Adrenal gland (tissue), 12 donors: ENCODE data around the gene MYPN. TPM values are rescaled to one million over a fixed set of nuclear protein-coding genes. Genes with fewer than 3 reads are reported as not detected.

Experiments
- DNase-seq, 7 donors: peaks; one replicate each; pipeline ENCODE4 v3.0.0-alpha.2; 2019 to 2020
- H3K27ac ChIP-seq, 5 donors: fragments of 200-600 bp; sonication (generic) in 4 of 5; 1 replicate in 3 of 5; 2 replicates in 2 of 5; pipeline versions ENCODE4 v1.5.1 to v1.8.0; 2016 to 2020; ENCODE audit warnings: mild to moderate bottlenecking in 1 of 5
- H3K27me3 ChIP-seq: fragments of 200-600 bp; 2 replicates; pipeline ENCODE4 v1.8.0; 2021
- H3K36me3 ChIP-seq, 2 donors: fragments of 200-600 bp; replicated peaks in 1 of 2; 1 replicate in 1 of 2; 2 replicates in 1 of 2; pipeline versions ENCODE4 v1.5.1 to v1.8.0; 2018 to 2022
- H3K4me1 ChIP-seq, 2 donors: fragments of 200-600 bp; replicated peaks in 1 of 2; 1 replicate in 1 of 2; 2 replicates in 1 of 2; pipeline versions ENCODE4 v1.5.1 to v1.8.0; 2018 to 2021
- H3K4me3 ChIP-seq, 4 donors: fragments of 200-600 bp; sonication (generic) in 3 of 4; one replicate each; pipeline ENCODE4 v1.5.1; 2016 to 2018
- H3K9me3 ChIP-seq, 3 donors: fragments of 200-600 bp; sonication (generic) in 1 of 3; replicated peaks in 1 of 3; 1 replicate in 2 of 3; 2 replicates in 1 of 3; pipeline versions ENCODE4 v1.5.1 to v1.8.0; 2016 to 2021
- POLR2A ChIP-seq, 2 donors: fragments of 450-650 bp; IDR thresholded peaks; one replicate each; pipeline ENCODE4 v1.6.1; 2017; ENCODE audit warnings: antibody characterized with exemption in 2 of 2, mild to moderate bottlenecking in 2 of 2, moderate library complexity in 1 of 2
- WGBS, 4 donors: extraction: QIAGEN DNeasy Blood & Tissue Kit in 2 of 4; methylation state at CpG; one replicate each; pipeline versions ENCODE4 v1.1.5 to v1.1.7; 2013 to 2017; 5-methylcytosine and 5-hydroxymethylcytosine counted together
- intact Hi-C, 2 donors: fragments of 100-400 bp; cut with DNase I; formaldehyde crosslinking; loops; one replicate each; pipeline versions ENCODE4 v1.14.1 to v1.15.0; 2022 to 2023
- polyA plus RNA-seq, 3 donors: library from polyadenylated mRNA; stranded (reverse); fragments of 200-250 nt in 2 of 3; fragments of 350-450 nt in 1 of 3; fragmentation: Illumina TruSeq in 1 of 3; extraction: RNeasy Lipid Tissue Mini Kit (QIAGEN cat#74804) in 1 of 3; gene quantifications; one replicate each; pipeline ENCODE4 v1.2.3, GENCODE V29; 2013 to 2014
- total RNA-seq, 9 donors: library from RNA; depleted of rRNA in 4 of 9; stranded (reverse); fragments of >200 nt in 4 of 9; fragments of 120-200 nt in 1 of 9; fragmentation: NEBNext Ultra II Directional in 1 of 9; extraction: Animal tissue kit (Norgen Biotek cat#: 25700) in 1 of 9; gene quantifications; one replicate each; pipeline versions ENCODE4 v1.1.0 to v1.2.4, GENCODE V29; 2013 to 2023
- TF ChIP-seq, protein P1 (sequence below), 6 experiments: fragments of 450-650 bp in 4 of 6; fragments of 200-600 bp in 2 of 6; sonication (generic) in 1 of 6; IDR thresholded peaks; 1 replicate in 5 of 6; 2 replicates in 1 of 6; pipeline versions ENCODE4 v1.5.1 to v1.8.0; 2016 to 2021; ENCODE audit warnings: antibody characterized with exemption in 6 of 6, mild to moderate bottlenecking in 2 of 6, moderate library complexity in 1 of 6
- donor health status: healthy with polysubstance abuse.
- donor health status: Bipolar disorder and iron deficiency.
- donor health status: DM: yes; HTN: yes; CAD: no.
- donor health status: DM: no; HTN: no; CAD: no.
- donor health status: DM: no; HTN: no; CAD: no.
- donor health status: DM: yes; HTN: yes; CAD: no.

Gene MYPN
- total and polyA plus RNA-seq, 12 donors: 0.10 to 1.9 (median 0.31) TPM; not detected in 2

DNA sequence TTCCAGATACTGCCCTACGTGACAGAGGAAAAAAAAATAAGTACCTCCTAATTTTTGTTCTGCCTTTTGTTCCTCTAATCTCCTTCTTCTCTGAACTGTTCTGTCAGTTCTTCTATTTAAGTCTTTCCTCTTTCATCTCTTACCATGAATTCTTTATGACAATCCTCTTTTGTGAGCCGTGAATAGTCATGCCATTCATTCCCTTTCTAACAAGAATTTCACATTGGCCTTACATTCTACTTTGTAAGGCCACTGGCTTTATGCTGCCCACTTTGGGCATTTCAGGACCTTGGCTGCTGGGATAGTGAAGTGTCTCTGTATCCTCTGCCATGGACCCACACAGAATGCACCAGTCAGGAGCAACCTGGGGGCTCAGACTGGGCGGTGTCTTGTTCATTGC lies 69.7 kb downstream of the MYPN start:
- WGBS, 4 donors: 61 to 75% (median 69%) methylated on average over 3 of the region's 3 CpGs
- Histone ChIP-seq H3K27me3 (no peaks in the 10 kb centered on the region), H3K4me1 (no peaks in the 10 kb centered on the region), H3K27ac (no peak overlapping the region), H3K4me3 (no peak overlapping the region), H3K36me3 (no peaks in the 10 kb centered on the region), H3K9me3 (no peaks in the 10 kb centered on the region)
- no peak for TF ChIP-seq POLR2A (IDR thresholded peaks at IDR 0.05)
- TF ChIP-seq, protein P1, sequence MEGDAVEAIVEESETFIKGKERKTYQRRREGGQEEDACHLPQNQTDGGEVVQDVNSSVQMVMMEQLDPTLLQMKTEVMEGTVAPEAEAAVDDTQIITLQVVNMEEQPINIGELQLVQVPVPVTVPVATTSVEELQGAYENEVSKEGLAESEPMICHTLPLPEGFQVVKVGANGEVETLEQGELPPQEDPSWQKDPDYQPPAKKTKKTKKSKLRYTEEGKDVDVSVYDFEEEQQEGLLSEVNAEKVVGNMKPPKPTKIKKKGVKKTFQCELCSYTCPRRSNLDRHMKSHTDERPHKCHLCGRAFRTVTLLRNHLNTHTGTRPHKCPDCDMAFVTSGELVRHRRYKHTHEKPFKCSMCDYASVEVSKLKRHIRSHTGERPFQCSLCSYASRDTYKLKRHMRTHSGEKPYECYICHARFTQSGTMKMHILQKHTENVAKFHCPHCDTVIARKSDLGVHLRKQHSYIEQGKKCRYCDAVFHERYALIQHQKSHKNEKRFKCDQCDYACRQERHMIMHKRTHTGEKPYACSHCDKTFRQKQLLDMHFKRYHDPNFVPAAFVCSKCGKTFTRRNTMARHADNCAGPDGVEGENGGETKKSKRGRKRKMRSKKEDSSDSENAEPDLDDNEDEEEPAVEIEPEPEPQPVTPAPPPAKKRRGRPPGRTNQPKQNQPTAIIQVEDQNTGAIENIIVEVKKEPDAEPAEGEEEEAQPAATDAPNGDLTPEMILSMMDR (IDR thresholded peaks at IDR 0.05): no peak
- no peak for DNase-seq
- intact Hi-C loops: no loop called here

DNA sequence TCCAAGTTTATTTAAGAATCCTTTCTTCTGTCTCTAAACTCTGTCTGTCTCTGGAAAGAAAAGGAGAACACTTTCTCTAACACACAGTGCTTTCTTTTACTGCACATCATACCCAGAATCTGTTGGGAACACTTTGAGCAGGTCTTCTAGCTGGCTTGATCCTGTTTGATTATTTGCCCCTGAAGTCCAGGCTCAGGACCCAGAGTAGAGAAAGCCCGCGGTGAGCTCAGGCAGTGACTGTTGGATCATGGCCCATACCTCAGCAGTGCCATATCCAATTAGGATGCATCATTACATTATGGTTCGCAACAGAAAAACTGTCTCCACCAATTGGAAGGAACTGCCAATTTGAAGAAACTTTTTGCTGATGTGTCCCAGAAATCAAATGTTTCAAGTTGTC lies 71.2 kb downstream of the MYPN start:
- intact Hi-C loops: no loop called here
- TF ChIP-seq, protein P1 (IDR thresholded peaks at IDR 0.05): no peak
- no peak for TF ChIP-seq POLR2A (IDR thresholded peaks at IDR 0.05)
- DNase-seq: no peak
- Histone ChIP-seq H3K4me1 (no peaks in the 10 kb centered on the region), H3K27ac (no peak overlapping the region), H3K4me3 (no peak overlapping the region), H3K9me3 (no peaks in the 10 kb centered on the region), H3K36me3 (no peaks in the 10 kb centered on the region), H3K27me3 (no peaks in the 10 kb centered on the region)
- 93 to 96% (median 95%) methylated on average over 3 of the region's 3 CpGs for WGBS, 4 donors

DNA sequence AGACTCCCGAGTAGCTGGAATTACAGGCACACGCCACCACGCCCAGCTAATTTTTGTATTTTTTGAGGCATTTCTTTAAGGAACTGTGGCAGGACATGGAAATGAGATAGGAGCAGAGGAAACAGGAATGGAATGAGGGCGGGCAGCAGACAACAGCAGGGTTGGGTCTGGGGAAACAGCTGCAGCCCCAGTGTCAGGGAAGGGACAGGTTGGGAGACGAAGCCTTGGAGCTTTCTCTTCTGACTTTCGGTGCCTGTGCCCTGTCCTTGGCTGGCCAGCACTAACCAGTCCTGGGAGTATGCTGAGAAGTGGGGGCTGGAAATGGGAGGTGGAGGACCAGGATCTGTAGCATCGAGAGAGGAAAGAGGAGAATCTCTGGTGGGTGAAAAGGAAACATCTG lies 75.3 kb downstream of the MYPN start:
- H3K4me1 ChIP-seq: no peaks in the 10 kb centered on the region
- intact Hi-C loops: no loop called here
- H3K4me3 ChIP-seq: no peak overlapping the region
- DNase-seq: peak in 4 of 7 donors; percentile 11 to 33 (median 21)
- 44 to 62% (median 54%) methylated on average over 7 of the region's 7 CpGs for WGBS, 4 donors
- no peaks in the 10 kb centered on the region for H3K36me3 ChIP-seq
- TF ChIP-seq, protein P1 (IDR thresholded peaks at IDR 0.05): no peak
- no peak for TF ChIP-seq POLR2A (IDR thresholded peaks at IDR 0.05)
- no peaks in the 10 kb centered on the region for H3K9me3 ChIP-seq
- no peak overlapping the region for H3K27ac ChIP-seq
- H3K27me3 ChIP-seq: no peaks in the 10 kb centered on the region

DNA sequence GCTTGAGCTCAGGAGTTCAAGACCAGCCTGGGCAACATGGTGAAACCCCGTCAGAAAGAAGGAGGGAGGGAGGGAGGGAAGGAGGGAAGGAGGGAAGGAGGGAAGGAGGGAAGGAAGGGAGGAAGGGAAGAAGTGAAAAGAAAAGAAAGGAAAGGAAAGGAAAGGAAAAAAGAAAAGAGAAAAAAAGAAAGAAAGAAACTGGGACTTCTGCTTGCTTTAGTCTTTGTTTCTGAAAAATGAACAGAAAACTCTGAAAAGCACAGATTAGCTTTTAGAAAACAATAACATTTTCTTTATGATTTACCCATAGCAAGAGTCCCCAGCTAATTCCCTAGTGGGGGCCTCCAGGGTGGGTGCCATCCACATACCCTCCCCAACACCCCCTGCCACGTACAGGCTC lies 75.8 kb downstream of the MYPN start:
- TF ChIP-seq, protein P1 (IDR thresholded peaks at IDR 0.05): no peak
- TF ChIP-seq POLR2A (IDR thresholded peaks at IDR 0.05): no peak
- no peak for DNase-seq
- Histone ChIP-seq H3K9me3 (no peaks in the 10 kb centered on the region), H3K27me3 (no peaks in the 10 kb centered on the region), H3K36me3 (no peaks in the 10 kb centered on the region), H3K4me1 (no peaks in the 10 kb centered on the region), H3K27ac (no peak overlapping the region), H3K4me3 (no peak overlapping the region)
- WGBS, 4 donors: 63 to 67% (median 66%) methylated on average over 2 of the region's 2 CpGs
- intact Hi-C loops: no loop called here
